GM21825 (cell line): ENCODE measurements around the gene LBHD2.

Experiments
- ATAC-seq: cut with Tn5 transposase; IDR thresholded peaks from one replicate; pipeline ENCODE4 v1.9.1; 2021; ENCODE audit warnings: mild to moderate bottlenecking, moderate library complexity; ENCODE audit not compliant: unreplicated experiment

Gene LBHD2

DNA sequence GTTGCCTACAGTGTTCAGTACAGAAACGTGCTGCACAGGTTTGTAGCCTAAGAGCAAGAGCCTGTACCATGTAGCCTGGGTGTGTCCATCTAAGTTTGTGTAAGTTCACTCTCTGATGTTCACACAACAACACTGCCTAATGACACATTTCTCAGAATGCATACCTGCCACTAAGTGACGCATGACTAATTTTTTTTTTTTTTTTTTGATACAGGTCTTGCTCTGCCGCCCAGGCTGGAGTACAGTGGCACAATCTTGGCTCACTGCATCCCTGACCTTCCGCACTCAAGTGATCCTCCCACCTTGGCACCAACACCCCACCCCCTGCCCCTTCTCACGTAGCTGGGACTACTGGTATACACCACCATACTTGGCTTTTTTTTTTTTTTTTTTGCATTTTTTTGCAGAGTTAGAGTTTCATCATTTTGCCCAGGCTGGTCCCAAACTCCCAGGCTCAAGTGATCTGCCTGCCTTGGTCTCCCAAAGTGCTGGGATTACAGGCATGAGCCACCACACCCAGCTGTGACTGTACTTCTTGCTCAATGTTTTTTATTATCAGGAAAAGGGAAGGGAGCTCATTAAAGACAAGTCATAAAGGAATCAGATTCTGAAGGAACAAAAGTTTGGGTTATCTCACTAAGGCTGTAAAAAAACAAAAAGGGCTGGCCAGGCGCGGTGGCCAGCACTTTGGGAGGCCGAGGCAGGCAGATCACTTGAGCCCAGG lies 16.6 kb upstream of the LBHD2 start:
- ATAC-seq: no peak

DNA sequence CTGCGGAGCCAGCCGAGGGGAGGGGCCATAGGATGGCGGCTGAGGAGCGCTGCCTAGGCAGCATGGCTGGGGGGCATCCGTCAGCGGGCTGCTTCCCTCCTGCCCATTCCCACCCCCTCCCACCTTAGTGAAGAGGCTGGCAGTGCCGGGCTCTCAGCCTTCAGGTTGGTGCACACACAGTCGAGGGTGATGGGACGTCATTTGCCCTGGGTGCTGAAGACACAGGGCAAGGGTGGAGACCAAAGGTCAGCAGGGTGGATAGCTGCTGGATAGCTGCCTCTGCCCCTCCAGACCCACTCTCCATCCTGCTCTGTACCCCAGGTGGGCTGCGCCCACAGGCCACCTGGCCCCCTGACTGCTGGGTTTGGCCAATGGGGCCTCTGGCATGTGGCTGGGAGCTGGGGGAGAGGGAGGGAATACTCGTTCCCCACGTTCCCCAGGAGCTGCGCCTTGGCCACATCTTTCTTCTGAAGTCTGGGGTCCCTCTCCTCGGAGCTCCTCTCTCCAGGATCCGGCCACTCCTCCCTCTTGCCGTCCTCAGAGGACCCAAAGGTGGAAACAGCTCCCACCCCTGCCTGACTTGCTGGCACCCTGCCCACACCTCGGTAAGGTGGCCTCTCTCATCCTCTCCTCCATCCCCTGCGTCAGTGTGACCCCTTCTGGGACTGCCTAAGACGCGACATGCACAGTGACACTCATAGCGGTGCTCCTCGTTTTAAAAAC lies 15.5 kb upstream of the LBHD2 start:
- ATAC-seq: no peak

DNA sequence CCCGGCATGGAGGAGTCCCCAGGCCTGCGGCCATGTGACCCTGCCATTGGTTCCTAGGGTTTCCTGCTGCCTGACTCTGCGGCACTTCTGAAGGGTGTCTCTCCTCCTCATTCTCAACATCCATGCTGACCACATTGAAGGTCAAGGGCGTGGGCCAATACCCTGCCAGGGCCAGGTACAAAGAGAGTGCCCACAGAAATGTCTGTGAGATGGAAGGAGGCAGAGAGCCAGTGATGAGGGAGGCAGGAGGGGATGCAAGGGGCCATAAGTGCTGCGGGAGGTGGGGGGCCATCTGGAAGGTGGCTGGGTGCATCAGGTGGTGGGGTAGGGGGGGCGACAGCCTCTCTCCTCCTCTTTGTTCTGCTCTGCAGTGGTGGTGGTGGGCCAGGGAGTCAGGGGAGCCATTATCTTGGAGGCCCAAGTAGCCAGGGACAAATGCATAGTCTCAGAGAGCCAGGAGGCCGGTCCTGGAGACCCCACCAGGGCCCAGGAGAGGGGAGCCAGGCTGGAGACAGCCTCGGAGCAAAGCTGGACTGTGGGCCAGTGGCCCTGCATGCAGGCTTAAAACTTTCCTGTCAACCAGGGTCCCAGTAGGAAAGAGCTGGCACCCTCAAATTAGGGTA lies 13.6 kb upstream of the LBHD2 start:
- ATAC-seq: no peak

DNA sequence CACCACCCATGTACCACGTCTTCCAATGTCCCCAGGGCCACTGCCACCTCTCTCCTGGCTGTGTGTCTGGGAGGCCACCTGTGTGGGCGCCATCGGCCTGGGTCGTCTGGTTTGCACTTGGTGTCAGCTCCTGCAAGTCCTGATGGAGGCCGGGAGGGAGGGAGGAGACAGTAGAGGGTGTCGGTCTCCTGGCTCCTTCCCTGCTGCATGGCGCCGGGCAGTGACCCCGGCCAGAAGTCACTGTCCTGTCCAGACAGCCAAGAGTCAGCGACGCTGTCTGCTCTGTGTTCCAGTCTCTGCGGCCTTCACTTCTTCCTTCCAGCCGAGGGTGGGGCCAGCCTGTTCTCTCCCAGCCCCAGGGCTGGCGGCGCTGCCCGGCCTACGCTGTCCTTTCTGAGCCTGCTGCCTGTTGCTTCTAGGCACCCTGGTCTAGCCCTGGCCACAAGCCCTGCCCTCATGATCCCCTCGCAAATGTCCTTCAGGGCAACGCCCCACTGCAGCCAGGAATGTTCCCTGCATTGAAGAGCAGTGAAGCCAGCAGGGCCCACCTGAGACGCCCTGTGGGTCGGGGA lies 13.0 kb upstream of the LBHD2 start:
- no peak for ATAC-seq

DNA sequence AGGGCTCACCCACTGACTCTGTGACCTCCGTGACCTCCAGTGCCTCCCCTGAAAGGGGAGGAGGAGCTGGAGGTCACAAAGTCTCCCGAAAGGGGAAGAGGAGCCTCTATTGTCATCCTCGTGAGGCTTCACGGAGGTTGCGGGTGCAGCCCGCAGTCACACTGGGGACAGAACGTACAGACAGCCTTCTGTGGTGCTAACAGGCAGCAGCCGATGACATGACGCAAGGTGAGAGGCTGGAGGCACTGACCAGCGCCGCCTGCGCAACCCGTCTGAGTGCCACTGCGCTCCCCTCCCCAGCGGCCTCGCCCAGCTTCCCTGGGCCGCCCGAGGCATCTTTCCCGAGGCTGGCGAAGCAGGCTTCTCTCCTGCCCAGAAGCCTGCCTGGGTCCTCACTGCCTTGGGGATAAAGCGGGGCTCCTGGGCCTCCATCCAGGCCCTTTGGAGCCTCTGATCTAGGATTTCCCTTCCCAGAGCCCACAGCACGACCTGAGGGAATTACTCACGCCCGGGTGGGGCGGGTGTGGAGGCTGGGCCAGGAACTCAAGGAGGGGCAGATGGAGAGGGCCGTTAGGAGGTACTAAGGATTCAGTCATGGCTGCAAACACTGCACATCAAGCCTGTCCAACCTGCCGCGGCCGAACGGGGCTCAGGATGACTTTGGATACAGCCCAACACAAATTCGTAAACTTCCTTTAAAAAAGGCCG lies 12.3 kb upstream of the LBHD2 start:
- ATAC-seq: no peak

DNA sequence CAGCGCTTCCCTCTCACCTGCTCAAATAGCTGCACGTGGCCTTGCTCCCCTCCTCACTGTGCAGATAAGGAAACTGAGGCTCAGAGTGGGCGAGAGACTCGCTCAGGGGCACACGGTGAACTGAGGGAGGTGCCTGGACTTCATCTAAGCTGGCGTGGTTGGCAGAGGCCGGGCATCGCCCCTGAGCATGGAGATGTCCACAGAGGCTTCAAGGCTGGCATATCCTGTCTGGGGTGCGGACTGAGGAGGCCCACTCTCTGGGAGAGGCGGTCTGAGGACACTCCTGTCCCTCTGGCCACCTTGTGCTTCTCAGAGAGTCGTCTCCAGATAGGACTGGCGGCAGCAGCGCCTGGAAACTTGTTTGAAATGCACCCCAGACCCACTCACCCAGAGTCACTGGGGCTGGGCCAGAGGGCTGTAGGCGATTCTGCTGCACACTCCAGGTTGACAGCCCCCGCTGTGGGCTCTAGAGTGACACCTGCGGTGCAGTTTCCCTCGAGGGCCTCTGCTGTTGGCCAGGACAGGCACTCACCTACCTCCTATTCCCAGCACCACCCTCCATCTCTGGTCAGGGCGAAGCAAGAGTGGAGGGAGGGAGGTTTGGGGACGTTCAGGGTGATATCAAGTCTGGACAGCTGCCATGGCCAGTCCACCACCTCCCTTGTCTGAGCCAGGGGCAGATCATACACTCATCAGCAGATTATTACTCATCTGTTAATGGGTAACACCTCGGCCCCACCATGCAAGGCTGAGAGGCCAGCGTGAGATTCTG lies 11.2 kb upstream of the LBHD2 start:
- no peak for ATAC-seq

DNA sequence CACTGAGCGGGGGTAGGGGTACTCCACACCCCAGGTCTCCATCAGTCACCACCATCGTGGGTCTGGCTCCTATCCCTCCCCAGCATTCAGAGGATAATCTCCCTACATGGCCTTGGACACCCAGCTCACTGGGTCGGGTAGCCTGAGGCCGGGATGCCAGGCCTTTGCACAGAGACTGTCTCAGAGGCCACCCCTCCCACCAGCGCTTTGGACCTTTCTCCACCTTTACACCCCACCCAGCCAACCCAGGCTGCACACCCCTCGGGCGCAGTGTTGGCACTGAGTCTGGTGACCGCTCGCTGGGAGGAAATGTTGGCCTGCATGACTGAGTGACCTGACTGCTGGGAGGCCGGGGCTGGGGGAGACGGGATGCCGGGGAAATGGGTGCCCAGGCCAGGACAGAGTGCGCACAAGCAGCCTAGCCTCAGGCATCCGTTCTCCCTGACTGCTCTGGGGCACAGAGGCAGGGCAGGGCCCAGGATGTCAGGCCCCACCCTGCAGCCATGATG lies 10.6 kb upstream of the LBHD2 start:
- no peak for ATAC-seq

DNA sequence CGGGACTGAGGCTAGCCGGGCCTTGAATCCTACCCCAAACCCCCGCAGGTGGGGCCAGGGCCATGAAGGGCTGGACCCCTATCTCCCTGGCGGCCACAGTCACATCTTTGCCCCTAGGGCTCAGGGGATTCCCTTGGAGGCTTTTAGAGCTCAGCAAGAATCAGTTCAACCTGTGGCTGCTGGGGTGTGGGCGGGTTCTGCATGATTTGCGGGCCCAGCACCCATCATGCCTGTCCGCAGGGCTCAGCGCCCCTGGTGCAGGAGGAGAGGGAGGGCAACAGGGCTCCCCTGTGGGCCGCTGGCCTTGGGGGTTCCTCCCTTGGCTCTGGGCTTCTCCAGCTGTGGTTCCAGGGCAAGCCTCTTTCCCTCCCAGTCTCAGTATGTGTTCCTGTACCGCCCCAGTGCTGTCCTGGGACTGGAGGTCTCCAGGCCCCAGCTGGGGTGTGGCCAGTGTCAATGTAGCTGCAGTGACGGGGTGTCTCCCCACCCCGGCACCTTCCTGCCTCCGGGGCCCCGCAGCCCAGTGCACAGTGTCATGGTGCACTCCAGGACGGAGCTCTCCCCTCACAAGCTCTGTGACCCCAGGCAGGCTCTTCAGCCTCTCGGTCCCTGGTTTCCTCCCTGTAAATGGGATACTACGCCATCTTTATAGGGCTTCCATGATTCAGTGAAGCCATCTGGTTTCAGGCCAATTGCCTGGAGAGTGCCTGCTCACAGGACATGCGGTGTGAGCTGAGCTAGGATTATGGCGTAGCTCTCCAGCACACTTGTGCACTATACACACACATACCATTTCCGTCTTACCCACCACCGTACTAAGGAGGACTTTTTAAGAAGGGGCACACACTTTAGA lies 9.9 kb upstream of the LBHD2 start:
- ATAC-seq: no peak

- ATAC-seq: no peak
Observed at GRCh38 chr14:103074729-103075367, 9.2 kb upstream of the LBHD2 start.

DNA sequence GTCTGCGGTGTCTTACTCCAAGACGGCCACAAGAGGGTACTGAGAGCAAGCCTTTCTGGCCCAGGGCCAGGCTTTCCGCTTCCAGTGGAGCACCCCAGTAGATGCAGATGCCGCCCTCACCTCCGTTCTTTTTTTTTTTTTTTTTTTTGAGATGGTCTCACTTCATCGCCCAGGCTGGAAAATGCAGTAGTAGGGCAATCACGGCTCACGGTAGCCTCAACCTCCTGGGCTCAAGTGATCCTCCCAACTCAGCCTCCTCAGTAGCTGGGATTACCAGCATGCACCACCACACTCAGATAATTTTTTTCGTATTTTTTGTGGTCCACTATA lies 5.6 kb upstream of the LBHD2 start:
- peak; percentile 53 for ATAC-seq

GRCh38 chr14:103078860-103079587 lies 5.0 kb upstream of the LBHD2 start:
- no peak for ATAC-seq

DNA sequence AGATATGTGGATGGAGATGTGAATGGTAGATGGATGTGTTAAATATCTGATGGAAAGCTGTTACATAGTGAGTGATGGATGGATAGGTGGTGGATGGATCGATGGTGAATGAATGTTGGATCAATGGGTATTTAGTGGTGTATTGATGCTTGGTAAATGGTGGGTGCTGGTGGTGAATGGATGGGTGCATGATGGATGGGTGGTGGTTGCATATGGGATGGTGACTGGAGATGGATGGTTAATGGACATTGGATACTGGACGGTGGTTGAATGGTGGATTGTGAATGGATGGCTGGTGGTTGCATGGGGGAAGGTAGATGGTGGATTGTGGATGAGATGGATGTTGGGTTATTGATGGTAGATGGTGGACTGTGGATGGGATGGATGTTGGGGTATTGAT lies 2.1 kb upstream of the LBHD2 start:
- ATAC-seq: no peak

- no peak for ATAC-seq
Observed at GRCh38 chr14:103085106-103086091, 1.4 kb downstream of the LBHD2 start.

DNA sequence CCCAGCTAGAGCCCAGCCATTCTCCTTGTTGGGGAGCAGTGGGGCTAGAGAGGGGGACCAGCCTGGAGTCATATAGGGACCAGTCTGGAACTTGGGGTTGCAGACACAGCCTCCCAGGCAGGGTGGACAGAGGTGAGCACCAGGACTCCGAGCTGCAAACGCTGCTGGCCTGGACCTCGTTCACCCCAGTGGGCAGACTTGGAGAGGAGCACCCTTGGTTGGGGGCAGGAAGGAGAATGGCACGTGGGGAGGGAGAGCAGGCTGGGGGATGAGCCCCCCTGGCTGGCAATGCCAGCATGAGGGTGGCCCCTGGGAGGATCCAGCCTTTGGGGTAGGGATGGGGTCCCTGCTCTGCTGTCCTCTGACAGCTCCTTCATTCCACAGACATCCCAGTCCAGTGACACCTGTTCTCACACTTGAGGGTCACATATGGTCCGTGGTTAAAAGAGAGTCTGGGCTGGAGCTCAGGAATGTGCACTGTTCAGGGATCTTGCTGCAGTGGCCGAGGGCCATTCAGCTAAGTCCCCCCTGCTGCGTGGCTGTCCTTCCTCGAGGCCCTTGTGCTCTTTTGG lies 2.8 kb downstream of the LBHD2 start:
- ATAC-seq: no peak

- ATAC-seq: no peak
Observed at GRCh38 chr14:103087343-103087835, 3.4 kb downstream of the LBHD2 start.

GRCh38 chr14:103088921-103089320 lies 4.9 kb downstream of the LBHD2 start:
- no peak for ATAC-seq
